ENCODE results near the gene ARMH3. TPM values are rescaled to one million over a fixed set of nuclear protein-coding genes. Genes with fewer than 3 reads are reported as not detected.

The ARMH3 gene
- total RNA-seq, 4 donors from 2014 or later, result 12.9 to 19.3 (median 16.2) TPM

GRCh38 chr10:101892782-101893391 is 163.1 kb downstream of the ARMH3 start:
- H3K36me3 ChIP-seq, result no peaks in the 10 kb centered on the region

GRCh38 chr10:101889256-101890210 is 166.4 kb downstream of the ARMH3 start:
- TF ChIP-seq CTCF (IDR thresholded peaks at IDR 0.05) (peak; percentile 62 to 80 (median 76)), POLR2AphosphoS5 (IDR thresholded peaks at IDR 0.05) (no peak)
- WGBS, result 59% methylated on average over 5 of the region's 5 CpGs
- Histone ChIP-seq H3K27ac (replicated peaks in 1 of 4) (no peak overlapping the region), H3K27me3 (no peaks in the 10 kb centered on the region), H3K36me3 (peaks cover 0 to 5% (median 0%) of the 10 kb centered on the region in 4 donors), H3K4me3 (no peak overlapping the region), H3K9me3 (no peaks in the 10 kb centered on the region), H3K4me1 (peaks cover 0 to 30% (median 10%) of the 10 kb centered on the region in 4 donors)
- intact Hi-C loops (cut with DNase I), result no loop called here
- no peak for DNase-seq (ENCODE audit: extremely low spot score)

More at GRCh38 chr10:101892782-101893391, 163.1 kb downstream of the ARMH3 start:
- DNase-seq (ENCODE audit: extremely low spot score), result no peak
- peaks cover 5 to 34% (median 16%) of the 10 kb centered on the region in 4 donors for H3K4me1 ChIP-seq
- intact Hi-C loops (cut with DNase I), result no loop called here
- H3K27me3 ChIP-seq, result no peaks in the 10 kb centered on the region
- no peak overlapping the region for H3K27ac ChIP-seq (replicated peaks in 1 of 4)
- H3K9me3 ChIP-seq, result no peaks in the 10 kb centered on the region
- H3K4me3 ChIP-seq, result no peak overlapping the region
- 81% methylated on average over 4 of the region's 4 CpGs for WGBS
- TF ChIP-seq EP300 (IDR thresholded peaks at IDR 0.05) (no peak), POLR2AphosphoS5 (IDR thresholded peaks at IDR 0.05) (no peak), POLR2A (IDR thresholded peaks at IDR 0.05; ENCODE audit: low read depth) (no peak), CTCF (IDR thresholded peaks at IDR 0.05) (no peak)

- intact Hi-C loops (cut with DNase I), result no loop called here
- Histone ChIP-seq H3K4me1 (peaks cover 0 to 22% (median 7%) of the 10 kb centered on the region in 4 donors), H3K27ac (replicated peaks in 1 of 4) (no peak overlapping the region)
Measured at GRCh38 chr10:101888251-101888949, 167.6 kb downstream of the ARMH3 start.

GRCh38 chr10:101887775-101888174 is 168.2 kb downstream of the ARMH3 start:
- no peaks in the 10 kb centered on the region for H3K9me3 ChIP-seq
- H3K4me1 ChIP-seq, result peaks cover 0 to 17% (median 4%) of the 10 kb centered on the region in 4 donors
- H3K27me3 ChIP-seq, result no peaks in the 10 kb centered on the region
- DNase-seq (ENCODE audit: extremely low spot score), result no peak
- WGBS, result 64% methylated on average over 5 of the region's 5 CpGs
- intact Hi-C loops (cut with DNase I), result loop anchor here (2.0 kb wide), 1 partner anchor 121 kb away; no protein-coding TSS in a partner anchor
- no peak overlapping the region for H3K4me3 ChIP-seq
- peaks cover 0 to 5% (median 0%) of the 10 kb centered on the region in 4 donors for H3K36me3 ChIP-seq
- TF ChIP-seq CTCF (IDR thresholded peaks at IDR 0.05) (no peak), POLR2A (IDR thresholded peaks at IDR 0.05; ENCODE audit: low read depth) (no peak), POLR2AphosphoS5 (IDR thresholded peaks at IDR 0.05) (no peak), EP300 (IDR thresholded peaks at IDR 0.05) (no peak)
- no peak overlapping the region for H3K27ac ChIP-seq (replicated peaks in 1 of 4)

More at GRCh38 chr10:101888251-101888949, 167.6 kb downstream of the ARMH3 start:
- Histone ChIP-seq H3K36me3 (peaks cover 0 to 5% (median 0%) of the 10 kb centered on the region in 4 donors), H3K9me3 (no peaks in the 10 kb centered on the region), H3K27me3 (no peaks in the 10 kb centered on the region), H3K4me3 (no peak overlapping the region)
- 85% methylated on average over 2 of the region's 2 CpGs for WGBS
- TF ChIP-seq POLR2A (IDR thresholded peaks at IDR 0.05; ENCODE audit: low read depth) (no peak), POLR2AphosphoS5 (IDR thresholded peaks at IDR 0.05) (no peak), CTCF (IDR thresholded peaks at IDR 0.05) (no peak), EP300 (IDR thresholded peaks at IDR 0.05) (no peak)
- no peak for DNase-seq (ENCODE audit: extremely low spot score)

Data from esophagus muscularis mucosa (tissue), 4 donors.